Measurements from ENCODE around the gene LONRF3.
A peak's percentile ranks its signal among the peaks of the same experiment; 100 is the strongest.
"Not testable (repeated sequence)": the region's sequence is repeated elsewhere in the genome, so short reads cannot be mapped to it uniquely, and the experiment has no call there.

Gene LONRF3

DNA sequence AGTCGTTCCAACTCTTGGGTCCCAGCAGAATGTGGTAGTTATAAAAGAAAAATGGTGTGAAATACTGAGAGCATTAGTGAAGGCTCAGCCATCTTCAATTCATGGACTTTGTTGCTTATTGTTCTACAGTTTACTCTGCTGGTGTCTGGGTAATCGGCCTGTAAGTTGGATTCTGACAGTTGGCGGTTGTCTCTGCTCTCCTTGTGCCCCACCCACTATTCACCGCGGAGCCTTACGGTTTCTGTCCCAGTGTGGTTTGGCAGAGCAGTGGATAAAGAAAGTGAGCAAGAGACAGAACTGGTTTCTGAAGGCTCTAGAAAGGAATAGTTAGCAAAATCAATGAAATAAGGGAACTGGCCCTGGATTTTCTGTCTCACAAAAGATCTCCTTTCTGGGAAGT lies 9.1 kb downstream of the LONRF3 start:
- DNase-seq (ENCODE audit: low read depth in 2 of 2), result no peak

DNA sequence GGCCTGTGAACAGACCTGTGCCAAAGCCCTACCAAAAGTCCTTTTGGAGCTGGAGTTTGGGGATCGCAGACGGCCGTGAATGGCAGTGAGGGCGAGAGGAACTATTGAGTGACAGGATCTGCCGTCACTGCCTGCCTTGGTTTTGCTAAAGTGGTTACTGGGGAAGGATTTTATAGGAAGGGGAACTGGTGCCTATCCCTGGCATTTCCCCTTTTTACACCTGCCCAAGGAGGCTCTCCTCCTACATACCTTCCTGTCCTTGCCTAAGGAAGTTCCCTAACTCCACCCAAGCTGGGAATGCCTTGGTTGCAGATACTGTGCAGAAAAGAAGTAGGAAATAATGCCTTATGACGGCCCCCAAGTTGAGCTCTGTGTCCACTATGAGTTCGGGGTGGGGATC lies 14.5 kb downstream of the LONRF3 start:
- DNase-seq (ENCODE audit: low read depth in 2 of 2), result no peak

DNA sequence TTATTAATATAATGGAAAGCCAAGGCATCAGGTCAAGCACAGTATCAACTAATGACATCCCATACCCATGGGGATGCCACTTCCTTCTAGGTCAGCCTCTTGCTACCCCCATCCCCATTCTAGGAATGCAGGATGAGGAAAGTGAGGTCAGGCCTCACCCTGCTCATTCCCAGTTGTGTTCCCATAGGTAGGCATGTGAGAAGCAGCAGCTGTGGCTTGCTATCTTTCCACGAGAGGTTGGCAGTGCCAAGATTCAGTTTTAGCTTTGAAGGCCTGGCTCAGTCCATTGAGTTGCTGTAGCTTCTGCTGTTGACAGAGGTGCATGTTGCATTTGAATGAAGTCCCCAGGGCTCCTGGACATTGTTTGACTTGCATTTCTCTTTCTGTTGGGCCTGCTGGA lies 15.5 kb downstream of the LONRF3 start:
- DNase-seq (ENCODE audit: low read depth in 2 of 2), result no peak

DNA sequence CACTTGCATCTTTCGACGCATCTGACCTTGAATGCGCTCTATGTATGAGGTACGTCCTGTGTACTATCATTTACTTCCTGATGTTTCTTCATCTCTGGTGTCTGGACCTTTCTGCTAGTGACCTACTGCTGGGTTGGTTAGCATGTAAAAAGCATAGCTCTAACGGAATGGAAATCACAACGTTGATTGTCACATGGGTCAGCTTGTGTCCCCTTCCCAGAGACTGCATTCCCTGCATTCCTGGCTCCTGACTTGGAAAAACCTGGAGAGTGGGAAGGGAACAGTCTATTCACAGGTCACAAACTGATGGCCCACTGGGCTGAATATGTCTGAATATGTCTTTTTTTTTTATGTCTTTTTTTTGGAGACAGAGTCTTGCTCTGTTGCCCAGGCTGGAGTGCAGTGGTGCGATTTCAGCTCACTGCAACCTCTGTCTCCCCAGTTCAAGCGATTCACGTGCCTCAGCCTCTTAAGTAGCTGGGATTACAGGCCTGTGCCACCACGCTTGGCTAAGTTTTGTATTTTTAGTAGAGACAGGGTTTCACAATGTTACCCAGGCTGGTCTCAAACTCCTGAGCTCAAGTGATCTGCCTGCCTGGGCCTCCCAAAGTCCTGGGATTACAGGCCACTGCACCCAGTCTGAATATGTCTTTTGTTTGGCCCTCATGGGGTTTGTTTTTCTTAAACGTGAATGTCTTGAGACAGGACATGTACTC lies 16.3 kb downstream of the LONRF3 start:
- no peak for DNase-seq (ENCODE audit: low read depth in 2 of 2)

DNA sequence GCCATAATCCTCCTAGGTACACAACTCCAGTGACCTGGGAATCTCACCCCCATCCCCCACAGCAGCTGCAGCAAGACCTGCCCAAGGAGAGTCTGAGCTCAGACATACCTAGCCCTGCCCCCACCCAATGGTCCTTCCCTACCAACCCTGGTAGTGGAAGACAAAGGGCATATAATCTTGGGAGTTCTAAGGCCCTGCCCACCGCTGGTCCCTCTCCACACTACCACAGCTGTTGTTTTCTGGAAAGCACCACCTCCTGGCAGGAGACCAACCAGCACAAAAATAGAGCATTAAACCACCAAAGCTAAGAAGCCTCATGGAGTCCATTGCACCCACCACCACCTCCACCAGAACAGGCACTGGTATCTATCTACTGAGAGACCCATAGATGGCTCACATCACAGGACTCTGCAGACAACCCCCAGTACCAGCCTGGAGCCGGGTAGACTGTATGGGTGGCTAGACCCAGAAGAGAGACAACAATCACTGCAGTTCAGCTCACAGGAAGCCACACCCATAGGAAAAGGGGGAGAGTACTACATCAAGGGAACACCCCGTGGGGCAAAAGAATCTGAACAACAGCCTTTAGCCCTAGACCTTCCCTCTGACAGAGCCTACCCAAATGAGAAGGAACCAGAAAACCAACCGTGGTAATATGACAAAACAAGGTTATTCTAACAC lies 18.2 kb downstream of the LONRF3 start:
- not testable (repeated sequence) for DNase-seq (ENCODE audit: low read depth in 2 of 2)

DNA sequence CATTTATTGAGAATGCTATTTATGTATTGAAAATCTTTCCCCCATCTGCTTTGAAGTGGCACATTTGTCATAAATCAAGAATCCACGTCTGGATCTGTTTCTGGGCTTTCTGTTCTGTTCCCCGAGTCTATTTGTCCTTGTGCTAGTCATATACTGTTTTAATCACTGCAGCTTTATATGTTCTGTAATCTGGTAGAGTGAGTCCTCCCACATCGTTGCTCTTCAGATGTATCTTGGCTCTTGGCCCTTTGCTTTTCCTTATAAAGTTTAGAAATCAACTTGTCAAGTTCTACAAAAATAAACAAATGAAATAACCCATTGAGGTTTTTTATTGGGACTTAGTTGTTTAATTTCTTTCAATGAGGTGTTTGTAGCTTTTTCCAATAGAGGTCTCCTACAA lies 29.0 kb downstream of the LONRF3 start:
- no peak for DNase-seq (ENCODE audit: low read depth in 2 of 2)

DNA sequence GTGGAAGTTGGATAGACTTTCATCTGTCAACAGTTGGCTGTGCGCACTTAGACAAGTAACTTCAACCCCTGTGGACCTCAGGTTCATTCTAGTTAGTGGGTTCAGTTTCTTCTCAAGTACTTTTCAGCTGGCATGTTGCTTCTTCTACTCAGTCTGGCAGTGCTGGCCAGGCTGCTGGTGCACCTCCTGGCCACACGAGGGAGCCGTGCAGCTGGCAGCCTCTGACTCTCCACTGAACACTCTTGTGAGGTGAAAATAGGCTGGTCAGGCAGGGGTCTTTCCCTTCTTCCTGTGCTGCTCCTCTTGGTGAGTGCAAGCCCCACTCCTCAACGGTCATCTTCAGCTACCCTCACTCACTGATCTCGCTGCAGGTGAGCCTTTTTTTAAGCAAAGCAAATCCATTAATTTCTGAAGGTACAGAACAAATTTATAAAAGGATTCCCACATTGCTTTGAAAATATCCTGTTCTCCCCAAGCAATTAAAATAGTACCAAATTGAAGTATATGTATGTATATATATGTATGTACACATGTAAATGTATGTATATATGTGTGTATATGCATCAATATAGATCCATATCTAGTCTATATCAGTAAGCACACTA lies 30.6 kb downstream of the LONRF3 start:
- DNase-seq (ENCODE audit: low read depth in 2 of 2), result peak; percentile 7 to 13

DNA sequence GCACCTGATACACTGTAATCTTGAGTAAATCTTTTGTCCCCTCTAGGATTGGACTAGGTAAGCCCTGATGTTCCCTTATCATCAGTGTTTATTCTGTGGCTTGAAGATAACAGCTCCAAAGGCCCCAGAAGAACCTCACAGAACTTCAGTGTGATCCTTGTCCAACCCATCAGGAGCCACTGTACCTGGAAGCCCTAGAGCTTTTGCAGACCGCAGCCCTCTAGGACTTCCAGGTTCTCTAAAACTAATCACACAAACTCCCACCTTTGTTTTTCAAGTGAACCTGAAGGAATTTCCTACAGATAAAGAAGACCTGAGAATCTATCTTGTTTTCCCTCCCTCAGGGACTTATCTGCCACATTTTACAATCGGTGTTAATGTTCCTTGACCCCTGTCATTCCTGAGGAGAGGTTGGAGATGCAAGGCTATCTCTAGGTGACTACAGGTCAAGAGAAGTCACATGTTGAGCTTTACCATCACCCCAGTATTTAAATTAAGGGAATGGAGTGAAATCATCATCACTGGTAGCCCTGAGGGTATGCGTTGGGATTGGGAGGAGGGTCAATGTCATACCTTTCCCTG lies 32.9 kb downstream of the LONRF3 start:
- no peak for DNase-seq (ENCODE audit: low read depth in 2 of 2)

DNA sequence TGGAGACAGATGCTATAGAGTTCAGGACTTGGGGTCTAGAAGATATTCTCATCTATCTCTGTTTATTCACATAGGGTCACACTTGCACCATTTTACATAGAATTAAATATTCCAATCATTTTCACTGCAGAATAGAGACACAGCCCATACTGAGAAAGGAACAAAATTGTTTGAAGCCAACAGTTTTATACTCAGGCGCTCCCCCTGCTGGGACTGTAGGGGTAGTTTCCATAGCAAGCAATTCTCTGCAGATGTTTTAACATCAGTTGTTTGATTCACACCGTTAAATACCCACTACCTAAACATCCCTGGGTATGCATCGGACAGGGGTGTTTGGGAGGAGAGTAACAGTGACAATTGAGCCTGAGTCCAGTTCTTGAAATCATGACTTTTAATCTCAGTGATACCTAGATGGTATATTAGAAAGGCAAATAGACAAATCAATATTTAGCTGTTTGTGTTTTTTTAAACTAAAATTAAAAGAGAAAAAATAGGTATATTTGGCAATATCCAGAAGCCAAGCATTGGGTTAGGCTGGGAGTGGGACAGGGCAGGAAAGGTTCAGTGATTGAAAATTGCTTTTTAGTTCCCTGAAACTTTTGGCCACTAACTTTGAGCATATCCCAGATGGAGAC lies 33.8 kb downstream of the LONRF3 start:
- no peak for DNase-seq (ENCODE audit: low read depth in 2 of 2)

DNA sequence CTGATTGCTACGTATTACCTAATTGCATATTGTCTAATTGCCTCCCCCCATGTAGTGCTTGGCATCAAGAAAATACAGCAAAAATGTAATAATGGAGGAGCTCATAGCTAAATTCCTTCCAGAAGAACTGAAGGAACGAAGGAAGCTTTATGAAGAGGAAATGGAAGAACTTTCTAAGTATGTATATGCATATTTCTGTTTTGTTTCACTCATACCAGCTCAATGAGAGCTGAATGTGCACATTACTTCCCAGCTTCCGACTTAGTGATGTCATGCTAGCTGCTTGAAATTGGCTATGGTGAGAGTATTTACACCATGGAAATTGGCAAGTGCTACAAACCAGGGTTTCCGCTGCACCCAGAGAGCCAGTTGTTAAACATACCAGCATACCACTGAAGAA lies 34.7 kb downstream of the LONRF3 start:
- no peak for DNase-seq (ENCODE audit: low read depth in 2 of 2)

DNA sequence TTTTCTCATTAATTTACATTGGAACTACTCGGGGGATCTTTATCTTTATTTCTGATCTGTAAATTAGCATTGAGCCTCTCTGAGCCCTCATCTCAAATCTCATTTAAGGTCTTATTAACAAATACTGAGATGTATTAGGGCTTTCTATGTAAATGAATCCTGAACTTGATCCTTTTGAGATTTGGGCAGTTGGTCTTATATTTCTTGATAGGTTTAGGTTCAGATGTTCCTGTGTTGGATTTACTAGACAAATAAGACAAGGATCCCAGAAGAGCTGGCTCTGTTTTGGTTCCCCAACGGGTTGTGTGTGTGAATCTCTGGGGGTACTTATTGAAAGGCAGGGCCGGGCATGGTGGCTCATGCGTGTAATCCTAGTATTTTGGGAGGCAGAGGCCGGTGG lies 36.1 kb downstream of the LONRF3 start:
- no peak for DNase-seq (ENCODE audit: low read depth in 2 of 2)

DNA sequence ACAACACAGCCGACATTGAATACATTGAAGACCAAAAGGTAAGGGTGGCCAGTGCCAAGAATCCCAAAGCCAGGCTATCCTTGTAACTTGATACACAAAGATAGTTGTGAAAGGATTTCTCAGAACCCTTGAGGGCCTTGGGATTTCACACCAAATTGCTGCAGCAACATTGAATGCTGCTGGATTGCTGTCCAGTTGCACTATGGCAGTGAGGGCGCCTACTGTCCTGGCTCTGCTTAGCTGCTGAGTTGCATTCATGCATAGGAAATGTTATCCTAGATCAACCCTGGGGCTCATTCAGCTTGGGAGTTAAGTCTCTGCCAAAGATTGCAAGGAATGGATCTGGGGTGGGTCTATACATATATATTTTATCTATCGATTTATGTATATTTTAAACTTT lies 38.7 kb downstream of the LONRF3 start:
- DNase-seq (ENCODE audit: low read depth in 2 of 2), result no peak

DNA sequence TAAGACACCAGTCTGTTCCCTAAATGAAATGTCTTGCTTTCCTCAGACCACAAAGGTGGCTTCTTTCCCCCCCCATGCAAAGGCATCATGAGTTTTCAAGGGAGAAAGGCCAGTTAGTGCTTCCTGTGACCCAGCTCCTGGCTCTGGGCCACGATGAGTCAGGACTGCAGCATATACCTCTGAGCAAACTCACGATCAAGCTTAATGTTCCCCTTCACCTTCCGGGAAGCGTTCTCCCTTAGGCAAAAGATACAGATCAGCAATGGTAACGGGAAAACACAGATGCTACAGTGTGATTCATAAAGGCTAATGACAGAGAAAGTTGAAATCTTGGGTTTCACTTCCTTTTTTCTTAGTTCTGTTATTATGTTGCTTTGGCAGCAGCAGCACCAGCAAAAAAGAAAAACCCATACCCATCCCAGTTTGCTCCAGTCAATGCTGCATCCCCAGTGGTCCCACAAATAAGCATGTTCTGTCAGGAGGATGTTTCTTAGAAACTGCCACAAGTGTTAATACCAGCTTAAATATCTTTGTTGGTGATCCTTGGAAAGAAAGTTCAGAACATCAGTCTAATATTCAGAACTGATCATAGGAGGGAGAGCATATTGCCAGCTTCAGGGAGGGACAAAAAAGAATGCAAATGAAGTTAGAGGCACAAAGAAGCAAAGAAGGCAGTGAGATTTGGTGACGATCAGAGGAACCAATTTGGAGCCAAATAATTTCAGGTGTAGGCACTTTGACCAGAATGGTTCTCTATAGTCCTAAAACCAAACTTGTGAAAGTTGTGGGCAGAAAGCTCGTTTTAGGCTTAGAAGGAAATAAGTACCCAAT lies 41.2 kb downstream of the LONRF3 start:
- no peak for DNase-seq (ENCODE audit: low read depth in 2 of 2)

DNA sequence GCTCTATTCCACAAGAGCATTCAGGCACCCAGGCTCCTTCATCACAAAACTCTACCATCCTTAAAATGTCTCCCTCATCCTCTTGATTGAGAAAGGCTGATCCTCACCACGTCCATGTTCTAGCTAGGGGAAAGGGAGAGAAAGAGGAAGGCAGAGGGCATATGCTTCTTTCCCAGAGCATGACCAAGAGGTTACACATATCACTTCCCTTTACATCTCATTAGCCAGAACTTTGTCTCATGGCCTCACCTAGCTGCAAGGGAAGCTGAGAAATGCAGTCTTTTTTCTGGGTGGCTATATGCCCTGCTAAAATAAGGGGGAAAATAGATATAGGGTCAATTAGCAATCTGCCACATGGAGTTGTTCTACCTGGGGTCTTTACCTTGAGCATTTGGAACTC lies 42.7 kb downstream of the LONRF3 start:
- no peak for DNase-seq (ENCODE audit: low read depth in 2 of 2)

DNA sequence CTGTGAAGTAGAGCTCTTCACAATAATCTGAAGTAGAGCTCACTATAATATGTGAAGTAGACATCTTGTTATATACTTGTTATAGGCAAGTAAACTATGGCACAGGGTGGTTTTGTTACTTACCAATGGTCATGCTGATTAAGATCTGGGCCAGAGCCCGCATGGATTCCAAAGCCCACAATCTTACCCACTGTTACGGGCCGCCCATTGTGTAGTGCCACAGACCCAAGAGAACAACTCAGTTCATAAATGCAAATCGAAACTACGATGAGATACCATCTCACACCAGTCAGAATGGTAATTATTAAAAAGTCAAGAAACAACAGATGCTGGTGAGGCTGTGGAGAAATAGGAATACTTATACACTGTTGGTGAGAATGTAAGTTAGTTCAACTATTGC lies 51.5 kb downstream of the LONRF3 start:
- no peak for DNase-seq (ENCODE audit: low read depth in 2 of 2)

DNA sequence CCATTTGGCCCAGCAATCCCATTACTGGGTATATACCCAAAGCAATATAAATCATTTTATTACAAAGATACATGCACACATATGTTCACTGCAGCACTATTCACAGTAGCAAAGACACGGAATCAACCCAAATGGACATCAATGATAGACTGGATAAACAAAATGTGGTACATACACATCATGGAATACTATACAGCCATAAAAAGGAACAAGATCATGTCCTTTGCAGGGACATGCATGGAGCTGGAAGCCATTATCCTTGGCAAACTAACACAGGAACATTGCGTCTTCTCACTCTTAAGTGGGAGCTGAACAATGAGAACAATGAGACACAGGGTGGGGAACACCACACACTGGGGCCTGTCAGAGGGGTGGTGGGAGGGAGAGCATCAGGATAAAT lies 51.9 kb downstream of the LONRF3 start:
- not testable (repeated sequence) for DNase-seq (ENCODE audit: low read depth in 2 of 2)

DNA sequence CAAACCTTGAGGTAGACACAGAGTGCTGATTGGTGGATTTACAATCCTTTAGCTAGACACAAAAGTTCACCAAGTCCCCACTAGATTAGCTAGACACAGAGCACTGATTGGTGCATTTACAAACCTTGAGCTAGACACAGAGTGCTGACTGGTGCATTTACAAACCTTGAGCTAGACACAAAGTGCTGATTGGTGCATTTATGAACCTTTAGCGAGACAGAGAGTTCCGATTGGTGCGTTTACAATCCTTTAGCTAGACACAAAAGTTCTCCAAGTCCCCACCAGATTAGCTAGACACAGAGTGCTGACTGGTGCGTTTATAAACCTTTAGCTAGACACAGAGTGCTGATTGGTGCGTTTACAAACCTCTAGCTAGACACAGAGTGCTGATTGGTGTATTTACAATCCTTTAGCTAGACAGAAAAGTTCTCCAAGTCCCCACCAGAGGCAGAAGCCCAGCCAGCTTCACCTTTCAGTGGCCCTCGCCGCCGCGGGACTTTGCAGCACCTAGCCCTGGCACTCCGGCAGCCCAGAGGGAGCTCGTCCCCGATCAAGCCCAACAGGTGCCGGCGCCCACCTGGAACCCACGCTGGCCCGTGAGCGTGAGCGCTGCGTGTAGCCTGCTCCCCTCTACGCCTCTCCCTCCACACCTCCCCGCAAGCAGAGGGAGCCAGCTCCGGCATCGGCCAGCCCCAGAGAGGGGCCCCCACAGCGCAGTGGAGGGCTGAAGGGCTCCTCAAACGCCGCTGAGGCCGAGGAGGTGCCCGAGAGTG lies 53.7 kb downstream of the LONRF3 start:
- not testable (repeated sequence) for DNase-seq (ENCODE audit: low read depth in 2 of 2)

DNA sequence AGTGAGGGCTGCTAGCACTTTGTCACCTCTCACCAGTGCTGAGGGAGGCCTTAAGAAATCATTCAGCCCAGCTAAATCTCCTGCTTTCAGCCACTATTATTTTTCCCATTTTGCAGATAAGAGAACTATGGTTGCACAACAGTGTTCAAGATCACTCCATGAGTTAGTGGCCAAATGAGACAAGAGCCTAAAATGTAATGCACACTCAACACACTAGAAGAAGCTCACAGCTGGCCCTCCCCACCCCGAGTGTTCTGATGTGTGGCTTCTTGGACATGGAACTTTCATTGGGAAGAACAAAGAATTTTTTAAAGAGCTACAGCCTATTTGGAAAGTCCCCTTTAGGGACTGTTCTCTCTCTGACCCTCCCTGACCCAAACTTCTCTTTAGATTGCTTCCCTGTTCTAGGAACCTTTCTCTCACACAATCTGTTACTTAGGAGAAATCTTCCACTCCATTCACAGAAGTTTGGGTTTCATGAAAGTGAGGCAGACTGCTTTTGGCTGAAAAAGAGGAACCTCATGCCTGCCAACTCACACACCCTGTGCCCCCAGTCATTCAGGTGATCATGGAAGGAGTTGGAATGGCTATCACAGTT lies 54.4 kb downstream of the LONRF3 start:
- DNase-seq (ENCODE audit: low read depth in 2 of 2), result no peak

DNA sequence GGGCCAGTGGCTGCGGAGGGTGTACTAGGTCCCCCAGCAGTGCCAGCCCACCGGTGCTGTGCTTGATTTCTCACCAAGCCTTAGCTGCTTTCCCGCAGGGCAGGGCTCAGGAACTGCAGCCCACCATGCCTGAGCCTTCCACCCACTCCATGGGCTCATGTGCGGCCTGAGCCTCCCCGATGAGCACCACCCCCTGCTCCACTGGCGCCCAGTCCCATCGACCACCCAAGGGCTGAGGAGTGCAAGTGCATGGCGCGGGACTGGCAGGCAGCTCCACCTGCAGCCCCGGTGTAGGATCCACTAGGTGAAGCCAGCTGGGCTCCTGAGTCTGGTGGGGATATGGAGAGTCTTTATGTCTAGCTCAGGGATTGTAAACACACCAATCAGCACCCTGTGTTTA lies 55.2 kb downstream of the LONRF3 start:
- DNase-seq (ENCODE audit: low read depth in 2 of 2), result not testable (repeated sequence)

DNA sequence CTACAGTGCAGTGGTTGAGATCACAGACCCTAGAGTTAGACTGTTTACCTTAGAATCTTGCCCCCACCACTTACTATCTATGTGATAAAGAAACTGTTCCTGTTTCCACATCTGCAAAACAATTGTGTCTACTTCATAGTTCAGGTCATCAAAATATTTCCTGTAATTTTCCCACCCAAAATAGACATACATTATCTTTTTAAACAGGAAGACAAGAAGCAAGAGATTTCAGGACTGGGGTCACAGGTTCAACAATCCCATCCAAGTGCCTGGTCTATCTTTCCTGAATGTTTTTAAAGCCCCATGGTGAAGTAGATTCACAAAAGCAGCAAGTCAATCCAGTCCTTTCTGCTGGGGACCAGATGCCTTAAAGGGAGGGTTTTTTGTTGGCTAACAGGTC lies 56.6 kb downstream of the LONRF3 start:
- no peak for DNase-seq (ENCODE audit: low read depth in 2 of 2)

All from stimulated activated CD8-positive, alpha-beta memory T cell treated with anti-CD3 and anti-CD28 coated beads, Interleukin-15, amount 100 ng/mL, for 4 hours (primary cell).